ENCODE results near the gene LTA4H. TPM values are rescaled to one million over a fixed set of nuclear protein-coding genes. Genes with fewer than 3 reads are reported as not detected.

Gene LTA4H
- total RNA-seq, 1 donor from 2014 or later, result 85.5 TPM

GRCh38 chr12:96077081-96077480 lies 41.7 kb upstream of the LTA4H start:
- Mint-ChIP-seq H3K27me3 (ENCODE audit: low read depth) (no peaks in the 10 kb centered on the region), H3K36me3 (ENCODE audit: low read depth) (no peaks in the 10 kb centered on the region), H3K9me3 (no peaks in the 10 kb centered on the region), H3K4me1 (peaks cover 4% of the 10 kb centered on the region), H3K27ac (ENCODE audit: unreplicated experiment) (no peak overlapping the region), H3K4me3 (no peak overlapping the region)
- TF ChIP-seq CTCF (conservative IDR thresholded peaks at IDR 0.05), result no peak
- DNase-seq (ENCODE audit: low read depth, low spot score), result no peak

GRCh38 chr12:96075560-96075959 lies 40.2 kb upstream of the LTA4H start:
- no peaks in the 10 kb centered on the region for H3K36me3 Mint-ChIP-seq (ENCODE audit: low read depth)
- no peaks in the 10 kb centered on the region for H3K9me3 Mint-ChIP-seq
- no peaks in the 10 kb centered on the region for H3K27me3 Mint-ChIP-seq (ENCODE audit: low read depth)
- TF ChIP-seq CTCF (conservative IDR thresholded peaks at IDR 0.05), result no peak
- H3K4me3 Mint-ChIP-seq, result no peak overlapping the region
- peaks cover 13% of the 10 kb centered on the region for H3K4me1 Mint-ChIP-seq
- H3K27ac Mint-ChIP-seq (ENCODE audit: unreplicated experiment), result no peak overlapping the region
- DNase-seq (ENCODE audit: low read depth, low spot score), result no peak

DNA sequence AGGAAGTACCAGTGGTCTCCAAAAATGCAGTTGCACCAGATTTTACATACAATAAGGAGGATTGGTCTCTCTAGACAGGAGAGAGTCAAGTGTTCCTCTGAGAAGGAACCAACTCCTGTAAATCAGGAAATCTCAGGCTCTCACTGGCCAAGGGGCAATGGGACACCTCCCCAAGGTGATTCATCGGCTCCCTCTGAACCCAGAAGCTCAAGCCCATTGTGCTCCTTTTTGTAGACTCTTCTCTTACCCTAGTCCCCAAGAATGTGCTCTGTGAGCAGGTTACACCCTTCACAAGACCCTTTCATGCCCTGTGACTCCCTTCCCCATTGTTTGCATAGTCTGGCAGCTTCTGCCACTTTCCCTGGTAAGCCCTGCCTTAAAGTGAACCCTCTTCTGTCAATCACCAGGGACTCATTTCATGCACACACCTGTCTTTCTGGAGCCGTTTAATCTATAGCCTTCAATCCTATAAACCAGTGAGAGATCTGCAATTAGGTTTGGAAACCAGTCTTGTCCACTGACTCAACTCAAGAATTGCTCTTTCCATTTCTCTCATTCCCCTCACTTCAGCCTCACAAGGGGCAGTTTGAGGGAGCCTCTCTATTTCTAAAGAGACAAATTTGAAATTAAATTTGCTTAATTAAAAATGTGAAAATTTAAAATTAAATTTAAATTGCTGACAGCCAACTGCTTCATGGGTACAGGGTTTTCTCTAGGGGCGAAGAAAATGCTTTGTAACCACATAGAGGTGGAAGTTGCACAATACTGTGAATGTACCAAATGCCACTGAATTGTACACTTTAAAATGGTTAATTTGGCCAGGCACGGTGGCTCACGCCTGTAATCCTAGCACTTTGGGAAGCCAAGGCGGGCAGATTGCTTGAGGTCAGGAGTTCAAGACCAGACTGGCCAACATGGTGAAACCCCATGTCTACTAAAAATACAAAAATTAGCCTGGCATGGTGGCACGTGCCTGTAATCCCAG lies 38.3 kb upstream of the LTA4H start:
- TF ChIP-seq CTCF (conservative IDR thresholded peaks at IDR 0.05), result no peak
- no peaks in the 10 kb centered on the region for H3K36me3 Mint-ChIP-seq (ENCODE audit: low read depth)
- peaks cover 16% of the 10 kb centered on the region for H3K4me1 Mint-ChIP-seq
- H3K4me3 Mint-ChIP-seq, result no peak overlapping the region
- no peak overlapping the region for H3K27ac Mint-ChIP-seq (ENCODE audit: unreplicated experiment)
- H3K27me3 Mint-ChIP-seq (ENCODE audit: low read depth), result no peaks in the 10 kb centered on the region
- no peak for DNase-seq (ENCODE audit: low read depth, low spot score)
- H3K9me3 Mint-ChIP-seq, result no peaks in the 10 kb centered on the region

GRCh38 chr12:96070670-96071279 lies 35.4 kb upstream of the LTA4H start:
- H3K4me3 Mint-ChIP-seq, result no peak overlapping the region
- no peak for DNase-seq (ENCODE audit: low read depth, low spot score)
- no peaks in the 10 kb centered on the region for H3K36me3 Mint-ChIP-seq (ENCODE audit: low read depth)
- H3K27me3 Mint-ChIP-seq (ENCODE audit: low read depth), result no peaks in the 10 kb centered on the region
- peak overlapping the region; percentile 73 for H3K27ac Mint-ChIP-seq (ENCODE audit: unreplicated experiment)
- H3K4me1 Mint-ChIP-seq, result peaks cover 16% of the 10 kb centered on the region
- H3K9me3 Mint-ChIP-seq, result no peaks in the 10 kb centered on the region
- TF ChIP-seq CTCF (conservative IDR thresholded peaks at IDR 0.05), result no peak

DNA sequence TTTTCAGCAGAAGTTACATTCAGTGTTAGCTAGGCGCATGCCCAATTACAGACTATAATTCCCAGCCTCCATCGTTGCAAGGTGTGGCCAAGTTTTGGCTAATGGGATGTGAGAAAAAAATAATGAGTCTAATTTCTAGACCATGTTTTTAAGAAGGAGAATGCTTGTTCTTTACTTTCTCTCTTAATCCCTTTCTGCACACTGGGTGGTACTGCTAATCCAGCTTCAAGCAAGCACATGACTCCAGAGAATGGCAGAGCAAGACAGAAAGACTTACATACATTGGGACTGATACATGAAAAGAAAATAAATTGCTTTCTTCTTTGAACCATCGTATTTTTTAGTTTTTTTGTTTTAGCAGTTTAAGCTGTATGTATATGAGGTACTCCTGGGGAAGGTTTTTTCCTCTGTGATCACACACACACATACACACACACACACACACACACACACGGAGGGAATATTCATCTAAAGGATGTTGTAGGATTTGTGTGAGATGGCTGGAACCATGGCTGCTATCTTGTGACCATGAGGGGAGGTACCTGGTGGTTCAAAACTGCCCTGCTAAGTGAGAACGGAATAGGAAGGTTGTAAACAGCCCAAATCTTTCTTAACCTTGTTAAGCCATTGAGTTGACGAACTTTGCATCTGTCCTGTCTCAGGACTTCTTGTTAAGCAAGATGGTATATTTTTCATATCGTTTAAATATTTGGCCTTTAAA lies 34.3 kb upstream of the LTA4H start:
- no peak for TF ChIP-seq CTCF (conservative IDR thresholded peaks at IDR 0.05)
- H3K36me3 Mint-ChIP-seq (ENCODE audit: low read depth), result no peaks in the 10 kb centered on the region
- peaks cover 2% of the 10 kb centered on the region for H3K27me3 Mint-ChIP-seq (ENCODE audit: low read depth)
- no peak overlapping the region for H3K4me3 Mint-ChIP-seq
- H3K4me1 Mint-ChIP-seq, result peaks cover 16% of the 10 kb centered on the region
- H3K27ac Mint-ChIP-seq (ENCODE audit: unreplicated experiment), result no peak overlapping the region
- no peaks in the 10 kb centered on the region for H3K9me3 Mint-ChIP-seq
- DNase-seq (ENCODE audit: low read depth, low spot score), result no peak
